ENCODE results near the gene TNNT1.
A peak's percentile ranks its signal among the peaks of the same experiment; 100 is the strongest.
"Not testable (repeated sequence)": the region's sequence is repeated elsewhere in the genome, so short reads cannot be mapped to it uniquely, and the experiment has no call there.

TNNT1 gene

DNA sequence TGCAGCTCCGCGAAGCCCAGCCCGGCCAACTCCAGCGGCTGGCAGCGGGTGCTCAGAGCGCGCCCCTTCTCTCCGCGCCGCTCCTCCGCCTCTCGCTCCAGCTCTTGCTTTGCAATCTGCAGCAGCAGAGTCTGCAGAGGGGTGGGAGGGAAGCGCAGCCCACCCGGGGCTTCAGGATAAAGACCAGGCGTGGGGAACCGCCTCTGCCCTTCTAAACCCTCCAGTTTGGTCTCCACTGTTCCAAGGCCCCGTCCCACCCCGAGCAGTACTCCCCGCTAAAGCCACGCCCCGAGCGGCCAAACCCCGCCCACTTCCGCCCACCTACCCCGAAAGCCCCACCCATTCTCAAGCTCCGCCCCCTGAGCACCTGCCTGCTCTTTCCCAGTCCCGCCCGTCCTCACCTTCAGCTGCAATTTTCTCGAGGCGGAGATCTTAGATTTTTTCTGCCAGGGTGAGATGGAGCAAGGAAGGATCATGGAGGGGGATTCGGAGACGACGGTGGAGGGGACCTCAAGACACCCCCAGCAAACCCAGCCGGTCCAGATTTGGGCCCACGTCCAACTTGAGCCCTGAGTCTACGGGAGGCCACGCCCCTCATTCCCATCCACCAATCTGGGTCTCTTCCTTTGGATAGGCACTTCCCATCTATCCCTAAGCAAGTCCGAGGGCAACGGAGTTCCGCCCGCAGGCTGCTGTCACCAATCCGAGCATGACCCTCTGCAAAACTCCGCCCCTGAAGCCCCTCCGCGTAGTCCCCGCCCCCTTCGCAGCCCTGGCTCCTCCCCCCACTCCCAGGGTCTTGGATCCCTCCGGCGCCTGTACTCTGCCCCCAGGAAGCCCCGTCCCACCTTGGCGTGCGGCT, 7.4 kb upstream of the TNNT1 start:
- Histone ChIP-seq H3K4me2 (ENCODE audit: low read depth, low read length, poor library complexity, severe bottlenecking) (no peak overlapping the region), H3K36me3 (ENCODE audit: insufficient read depth, low read length) (no peaks in the 10 kb centered on the region), H3K79me2 (ENCODE audit: insufficient read depth, low read length) (no peaks in the 10 kb centered on the region), H3K4me3 (ENCODE audit: low read length, poor library complexity, severe bottlenecking) (no peak overlapping the region), H3F3A (ENCODE audit: low read depth) (peaks cover 9% of the 10 kb centered on the region), H3K9me3 (ENCODE audit: insufficient read depth, low read depth, low read length) (no peaks in the 10 kb centered on the region), H3K9me2 (replicated peaks; ENCODE audit: low read depth, low read length) (no peaks in the 10 kb centered on the region), H3K27me3 (ENCODE audit: insufficient read depth, low read length, poor library complexity, severe bottlenecking) (no peaks in the 10 kb centered on the region), H4K20me1 (ENCODE audit: insufficient read depth, low read length, poor library complexity, severe bottlenecking) (no peaks in the 10 kb centered on the region), H2AFZ (ENCODE audit: low read length) (no peak overlapping the region), H3K4me1 (ENCODE audit: insufficient read depth, low read length, poor library complexity, severe bottlenecking) (peaks cover 21% of the 10 kb centered on the region), H3K9ac (ENCODE audit: low read depth, low read length, poor library complexity, severe bottlenecking) (no peak overlapping the region)
- TF ChIP-seq, protein P1, sequence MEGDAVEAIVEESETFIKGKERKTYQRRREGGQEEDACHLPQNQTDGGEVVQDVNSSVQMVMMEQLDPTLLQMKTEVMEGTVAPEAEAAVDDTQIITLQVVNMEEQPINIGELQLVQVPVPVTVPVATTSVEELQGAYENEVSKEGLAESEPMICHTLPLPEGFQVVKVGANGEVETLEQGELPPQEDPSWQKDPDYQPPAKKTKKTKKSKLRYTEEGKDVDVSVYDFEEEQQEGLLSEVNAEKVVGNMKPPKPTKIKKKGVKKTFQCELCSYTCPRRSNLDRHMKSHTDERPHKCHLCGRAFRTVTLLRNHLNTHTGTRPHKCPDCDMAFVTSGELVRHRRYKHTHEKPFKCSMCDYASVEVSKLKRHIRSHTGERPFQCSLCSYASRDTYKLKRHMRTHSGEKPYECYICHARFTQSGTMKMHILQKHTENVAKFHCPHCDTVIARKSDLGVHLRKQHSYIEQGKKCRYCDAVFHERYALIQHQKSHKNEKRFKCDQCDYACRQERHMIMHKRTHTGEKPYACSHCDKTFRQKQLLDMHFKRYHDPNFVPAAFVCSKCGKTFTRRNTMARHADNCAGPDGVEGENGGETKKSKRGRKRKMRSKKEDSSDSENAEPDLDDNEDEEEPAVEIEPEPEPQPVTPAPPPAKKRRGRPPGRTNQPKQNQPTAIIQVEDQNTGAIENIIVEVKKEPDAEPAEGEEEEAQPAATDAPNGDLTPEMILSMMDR (conservative IDR thresholded peaks at IDR 0.05; ENCODE audit: low read length) = no peak
- TF ChIP-seq EZH2phosphoT487 (IDR thresholded peaks at IDR 0.05; ENCODE audit: borderline replicate concordance) = no peak

DNA sequence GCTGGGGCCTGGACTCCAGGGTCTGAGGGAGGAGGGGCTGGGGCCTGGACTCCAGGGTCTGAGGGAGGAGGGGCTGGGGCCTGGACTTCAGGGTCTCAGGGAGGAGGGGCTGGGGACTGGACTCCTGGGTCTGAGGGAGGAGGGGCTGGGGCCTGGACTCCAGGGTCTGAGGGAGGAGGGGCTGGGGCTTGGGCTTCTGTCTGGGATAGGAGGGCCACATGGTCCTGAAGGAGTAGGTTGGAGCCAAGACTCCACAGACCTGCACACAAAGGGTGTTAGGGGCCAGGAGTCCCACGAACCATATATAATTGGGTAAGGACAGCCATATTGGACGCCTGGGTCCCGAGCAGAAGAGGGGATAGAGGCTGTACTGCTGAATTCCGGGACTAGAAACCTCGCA, 6.8 kb upstream of the TNNT1 start:
- H3K9ac ChIP-seq (ENCODE audit: low read depth, low read length, poor library complexity, severe bottlenecking); H2AFZ ChIP-seq (ENCODE audit: low read length); H3K4me3 ChIP-seq (ENCODE audit: low read length, poor library complexity, severe bottlenecking): not testable (repeated sequence)

DNA sequence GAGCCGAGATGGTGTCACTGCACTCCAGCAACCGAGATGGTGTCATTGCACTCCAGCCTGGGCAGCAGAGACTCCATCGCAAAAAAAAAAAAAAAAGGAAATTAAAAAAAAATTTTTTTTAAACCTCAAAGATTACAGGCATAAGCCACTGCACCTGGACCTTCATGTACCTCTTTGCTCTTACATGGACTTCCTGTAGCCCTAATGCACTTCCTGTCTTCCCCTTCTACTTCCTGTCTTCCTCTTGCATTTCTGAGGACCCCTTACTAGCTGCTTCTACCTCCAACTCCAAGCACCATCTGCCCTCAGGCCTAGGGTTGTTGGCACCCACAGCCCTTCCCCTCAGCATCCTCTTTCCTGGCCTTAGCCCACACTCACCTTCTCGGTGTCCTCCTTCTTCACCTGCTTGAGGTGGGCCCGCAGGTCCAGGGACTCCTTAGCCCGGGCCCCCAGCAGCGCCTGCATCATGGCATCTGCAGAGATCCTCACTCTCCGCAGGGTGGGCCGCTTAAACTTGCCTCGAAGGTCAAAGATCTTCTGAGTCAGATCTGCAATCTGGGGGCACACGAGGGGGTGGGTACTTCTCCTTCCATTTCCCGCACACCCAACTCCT, 4.8 kb upstream of the TNNT1 start:
- H2AFZ ChIP-seq (ENCODE audit: low read length) = no peak overlapping the region
- no peaks in the 10 kb centered on the region for H3K36me3 ChIP-seq (ENCODE audit: insufficient read depth, low read length)
- H3K27me3 ChIP-seq (ENCODE audit: insufficient read depth, low read length, poor library complexity, severe bottlenecking) = no peaks in the 10 kb centered on the region
- peaks cover 12% of the 10 kb centered on the region for H3F3A ChIP-seq (ENCODE audit: low read depth)
- H3K4me1 ChIP-seq (ENCODE audit: insufficient read depth, low read length, poor library complexity, severe bottlenecking) = peaks cover 22% of the 10 kb centered on the region
- peak overlapping the region; percentile 30 for H3K4me2 ChIP-seq (ENCODE audit: low read depth, low read length, poor library complexity, severe bottlenecking)
- H3K9ac ChIP-seq (ENCODE audit: low read depth, low read length, poor library complexity, severe bottlenecking) = no peak overlapping the region
- TF ChIP-seq, protein P1 (conservative IDR thresholded peaks at IDR 0.05; ENCODE audit: low read length) = no peak
- no peak for TF ChIP-seq EZH2phosphoT487 (IDR thresholded peaks at IDR 0.05; ENCODE audit: borderline replicate concordance)
- H3K79me2 ChIP-seq (ENCODE audit: insufficient read depth, low read length) = no peaks in the 10 kb centered on the region
- H3K9me2 ChIP-seq (replicated peaks; ENCODE audit: low read depth, low read length) = no peaks in the 10 kb centered on the region
- H3K4me3 ChIP-seq (ENCODE audit: low read length, poor library complexity, severe bottlenecking) = no peak overlapping the region
- no peaks in the 10 kb centered on the region for H4K20me1 ChIP-seq (ENCODE audit: insufficient read depth, low read length, poor library complexity, severe bottlenecking)
- no peaks in the 10 kb centered on the region for H3K9me3 ChIP-seq (ENCODE audit: insufficient read depth, low read depth, low read length)

More for the DNA sequence above, 6.8 kb upstream of the TNNT1 start:
- not testable (repeated sequence) for H3K4me2 ChIP-seq (ENCODE audit: low read depth, low read length, poor library complexity, severe bottlenecking); H3K9me2 ChIP-seq (replicated peaks; ENCODE audit: low read depth, low read length); H4K20me1 ChIP-seq (ENCODE audit: insufficient read depth, low read length, poor library complexity, severe bottlenecking); H3K79me2 ChIP-seq (ENCODE audit: insufficient read depth, low read length); H3K36me3 ChIP-seq (ENCODE audit: insufficient read depth, low read length); H3K9me3 ChIP-seq (ENCODE audit: insufficient read depth, low read depth, low read length); H3K27me3 ChIP-seq (ENCODE audit: insufficient read depth, low read length, poor library complexity, severe bottlenecking)
- Histone ChIP-seq H3F3A (ENCODE audit: low read depth) (peaks cover 12% of the 10 kb centered on the region), H3K4me1 (ENCODE audit: insufficient read depth, low read length, poor library complexity, severe bottlenecking) (peaks cover 22% of the 10 kb centered on the region)

Measured in Loucy (cell line).